Suprapubic skin (tissue), 4 donors: ENCODE measurements around the gene ZNF598. TPM values are rescaled to one million over a fixed set of nuclear protein-coding genes. Genes with fewer than 3 reads are reported as not detected.

Source experiments
- DNase-seq, 2 donors: peaks; one replicate each; pipeline ENCODE4 v3.0.0-alpha.2; 2019; ENCODE audit warnings: low spot score in 2 of 2
- H3K27ac ChIP-seq: fragments of 200-600 bp; sonication (generic); one replicate; pipeline ENCODE4 v1.5.1; 2019
- H3K27me3 ChIP-seq: fragments of 200-600 bp; sonication (generic); one replicate; pipeline ENCODE4 v1.5.1; 2019
- H3K36me3 ChIP-seq: fragments of 200-600 bp; sonication (generic); one replicate; pipeline ENCODE4 v1.5.1; 2019
- H3K4me1 ChIP-seq: fragments of 200-600 bp; sonication (generic); one replicate; pipeline ENCODE4 v1.5.1; 2019
- H3K4me3 ChIP-seq: fragments of 200-600 bp; sonication (generic); one replicate; pipeline ENCODE4 v1.5.1; 2019; ENCODE audit warnings: mild to moderate bottlenecking
- H3K9me3 ChIP-seq: fragments of 200-600 bp; sonication (generic); one replicate; pipeline ENCODE4 v1.5.1; 2019
- CTCF ChIP-seq, 2 donors: fragments of 200-600 bp in 1 of 2; fragments of 450-650 bp in 1 of 2; sonication (generic) in 1 of 2; IDR thresholded peaks; one replicate each; pipeline ENCODE4 v1.5.1; 2016 to 2019; ENCODE audit warnings: antibody characterized with exemption in 2 of 2, mild to moderate bottlenecking in 1 of 2, moderate library complexity in 1 of 2
- EP300 ChIP-seq: sonication (generic); formaldehyde crosslinking; IDR thresholded peaks from one replicate; pipeline ENCODE4 v1.6.1; 2017; ENCODE audit warnings: antibody characterized with exemption
- POLR2A ChIP-seq, 2 donors: fragments of 450-650 bp; IDR thresholded peaks; one replicate each; pipeline ENCODE4 v1.6.1; 2017; ENCODE audit warnings: antibody characterized with exemption in 2 of 2, mild to moderate bottlenecking in 2 of 2, moderate library complexity in 2 of 2
- POLR2AphosphoS5 ChIP-seq, 3 donors: sonication (generic); formaldehyde crosslinking; IDR thresholded peaks; one replicate each; pipeline ENCODE4 v1.6.1; 2017; ENCODE audit warnings: antibody characterized with exemption in 3 of 3
- WGBS: methylation state at CpG from one replicate; pipeline ENCODE4 v1.1.5; 2018; 5-methylcytosine and 5-hydroxymethylcytosine counted together
- total RNA-seq, 4 donors: library from RNA; depleted of rRNA; stranded (reverse); fragments of >200 nt; gene quantifications; one replicate each; pipeline ENCODE4 v1.1.0, GENCODE V29; 2016

The ZNF598 gene
- total RNA-seq, 4 donors from 2014 or later, result 69.4 to 103 (median 84.0) TPM

GRCh38 chr16:2023092-2024031 is 13.7 kb upstream of the ZNF598 start:
- Histone ChIP-seq H3K27ac (peak overlapping the region; percentile 33), H3K9me3 (no peaks in the 10 kb centered on the region), H3K27me3 (peaks cover 34% of the 10 kb centered on the region), H3K4me3 (peak overlapping the region; percentile 30), H3K36me3 (no peaks in the 10 kb centered on the region), H3K4me1 (peaks cover 54% of the 10 kb centered on the region)
- peak; percentile 96 to 97 for DNase-seq
- peak; percentile 92 to 99 for TF ChIP-seq CTCF (IDR thresholded peaks at IDR 0.05)
- TF ChIP-seq EP300, result no peak
- TF ChIP-seq POLR2AphosphoS5 (IDR thresholded peaks at IDR 0.05), result peak in 1 of 3 donors; percentile 41
- no peak for TF ChIP-seq POLR2A (IDR thresholded peaks at IDR 0.05)
- 8% methylated on average over 18 of the region's 53 CpGs for WGBS

- no peak overlapping the region for H3K27ac ChIP-seq
- peak overlapping the region; percentile 30 for H3K4me3 ChIP-seq
These were observed 13.1 kb upstream of the ZNF598 start for GRCh38 chr16:2022723-2023091.

GRCh38 chr16:2019921-2020831 is 10.6 kb upstream of the ZNF598 start:
- under 1% methylated on average over 38 of the region's 96 CpGs for WGBS
- Histone ChIP-seq H3K4me1 (peaks cover 43% of the 10 kb centered on the region), H3K4me3 (peak overlapping the region; percentile 13), H3K27ac (no peak overlapping the region), H3K36me3 (no peaks in the 10 kb centered on the region), H3K27me3 (peaks cover 34% of the 10 kb centered on the region), H3K9me3 (no peaks in the 10 kb centered on the region)
- TF ChIP-seq POLR2AphosphoS5 (IDR thresholded peaks at IDR 0.05) (no peak), EP300 (no peak), CTCF (IDR thresholded peaks at IDR 0.05) (no peak), POLR2A (IDR thresholded peaks at IDR 0.05) (no peak)
- no peak for DNase-seq

More at GRCh38 chr16:2022723-2023091, 13.1 kb upstream of the ZNF598 start:
- no peak for TF ChIP-seq POLR2A (IDR thresholded peaks at IDR 0.05)
- no peak for TF ChIP-seq CTCF (IDR thresholded peaks at IDR 0.05)
- no peak for TF ChIP-seq POLR2AphosphoS5 (IDR thresholded peaks at IDR 0.05)
- TF ChIP-seq EP300, result no peak
- 0% methylated on average over 8 of the region's 14 CpGs for WGBS
- H3K9me3 ChIP-seq, result no peaks in the 10 kb centered on the region
- H3K36me3 ChIP-seq, result no peaks in the 10 kb centered on the region
- no peak for DNase-seq
- peaks cover 50% of the 10 kb centered on the region for H3K4me1 ChIP-seq
- H3K27me3 ChIP-seq, result peaks cover 34% of the 10 kb centered on the region

GRCh38 chr16:2019518-2019920 is 9.9 kb upstream of the ZNF598 start, which contains the start of gene NPW:
Gene NPW, plus strand, starts transcription at chr16:2019785.
- Histone ChIP-seq H3K36me3 (no peaks in the 10 kb centered on the region), H3K4me3 (peak within 1 kb of the TSS; percentile 13), H3K9me3 (no peaks in the 10 kb centered on the region), H3K4me1 (peaks cover 47% of the 10 kb centered on the region), H3K27ac (no peak within 1 kb of the TSS), H3K27me3 (peaks cover 34% of the 10 kb centered on the region)
- TF ChIP-seq EP300 (no peak), POLR2AphosphoS5 (IDR thresholded peaks at IDR 0.05) (no peak), CTCF (IDR thresholded peaks at IDR 0.05) (no peak), POLR2A (IDR thresholded peaks at IDR 0.05) (no peak)
- no peak for DNase-seq
- 3% methylated on average over 9 of the region's 33 CpGs for WGBS
